Measurements from ENCODE around the gene PAX5.

DNA sequence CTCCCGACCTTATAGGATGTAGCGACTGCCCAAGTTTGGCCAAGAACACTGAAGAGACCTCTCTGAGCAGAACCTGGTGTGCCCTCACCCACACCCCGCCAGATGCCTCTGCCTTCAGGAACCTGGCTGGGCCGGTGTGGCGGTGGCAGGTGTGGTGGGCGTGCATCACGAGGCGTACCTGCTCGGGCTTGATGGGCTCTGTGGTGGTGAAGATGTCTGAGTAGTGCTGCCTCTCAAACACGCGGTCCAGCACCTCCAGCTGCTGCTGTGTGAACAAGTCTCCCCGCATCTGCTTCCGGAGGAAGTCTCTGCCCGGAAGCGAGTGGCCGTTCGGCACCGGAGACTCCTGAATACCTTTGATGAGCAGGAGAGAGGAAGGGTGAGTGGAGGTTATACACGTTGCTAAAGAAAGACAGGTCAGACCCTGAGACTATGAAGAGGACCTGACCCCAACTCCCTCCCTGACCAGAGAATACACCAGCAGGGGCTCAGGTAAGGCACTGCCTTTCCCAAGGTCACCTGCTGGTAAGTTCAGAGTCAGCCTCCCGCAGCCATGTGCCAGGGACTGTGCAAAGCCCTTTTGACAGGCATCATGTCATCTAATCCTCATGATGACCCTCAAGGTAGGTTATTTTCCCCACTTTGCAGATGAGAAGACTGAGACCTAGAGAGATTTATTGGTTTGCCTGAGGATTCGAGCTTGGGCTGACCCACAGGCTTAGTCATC, 67.5 kb downstream of the PAX5 start:
- no peak for TF ChIP-seq POLR2A (IDR thresholded peaks at IDR 0.05)
- TF ChIP-seq, protein P1, sequence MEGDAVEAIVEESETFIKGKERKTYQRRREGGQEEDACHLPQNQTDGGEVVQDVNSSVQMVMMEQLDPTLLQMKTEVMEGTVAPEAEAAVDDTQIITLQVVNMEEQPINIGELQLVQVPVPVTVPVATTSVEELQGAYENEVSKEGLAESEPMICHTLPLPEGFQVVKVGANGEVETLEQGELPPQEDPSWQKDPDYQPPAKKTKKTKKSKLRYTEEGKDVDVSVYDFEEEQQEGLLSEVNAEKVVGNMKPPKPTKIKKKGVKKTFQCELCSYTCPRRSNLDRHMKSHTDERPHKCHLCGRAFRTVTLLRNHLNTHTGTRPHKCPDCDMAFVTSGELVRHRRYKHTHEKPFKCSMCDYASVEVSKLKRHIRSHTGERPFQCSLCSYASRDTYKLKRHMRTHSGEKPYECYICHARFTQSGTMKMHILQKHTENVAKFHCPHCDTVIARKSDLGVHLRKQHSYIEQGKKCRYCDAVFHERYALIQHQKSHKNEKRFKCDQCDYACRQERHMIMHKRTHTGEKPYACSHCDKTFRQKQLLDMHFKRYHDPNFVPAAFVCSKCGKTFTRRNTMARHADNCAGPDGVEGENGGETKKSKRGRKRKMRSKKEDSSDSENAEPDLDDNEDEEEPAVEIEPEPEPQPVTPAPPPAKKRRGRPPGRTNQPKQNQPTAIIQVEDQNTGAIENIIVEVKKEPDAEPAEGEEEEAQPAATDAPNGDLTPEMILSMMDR (IDR thresholded peaks at IDR 0.05) = no peak
